Measurements from ENCODE around the gene CNTNAP2. TPM values are rescaled to one million over a fixed set of nuclear protein-coding genes. Genes with fewer than 3 reads are reported as not detected.

Gene CNTNAP2
- total RNA-seq, 1 donor from 2014 or later: under 0.01 TPM

GRCh38 chr7:146276888-146277287 is 160.3 kb downstream of the CNTNAP2 start:
- DNase-seq (ENCODE audit: extremely low read depth, low read depth, low spot score): no peak

- no peak for DNase-seq (ENCODE audit: extremely low read depth, low read depth, low spot score)
Observed at GRCh38 chr7:146285418-146285817, 168.8 kb downstream of the CNTNAP2 start.

- DNase-seq (ENCODE audit: extremely low read depth, low read depth, low spot score): no peak
Observed at GRCh38 chr7:146290746-146291145, 174.1 kb downstream of the CNTNAP2 start.

- DNase-seq (ENCODE audit: extremely low read depth, low read depth, low spot score): no peak
Observed at GRCh38 chr7:146291900-146292299, 175.3 kb downstream of the CNTNAP2 start.

GRCh38 chr7:146296028-146296427 is 179.4 kb downstream of the CNTNAP2 start:
- DNase-seq (ENCODE audit: extremely low read depth, low read depth, low spot score): no peak

- DNase-seq (ENCODE audit: extremely low read depth, low read depth, low spot score): no peak
Observed at GRCh38 chr7:146314962-146315361, 198.4 kb downstream of the CNTNAP2 start.

GRCh38 chr7:146319629-146320028 is 203.0 kb downstream of the CNTNAP2 start:
- DNase-seq (ENCODE audit: extremely low read depth, low read depth, low spot score): no peak

GRCh38 chr7:146321301-146321700 is 204.7 kb downstream of the CNTNAP2 start:
- no peak for DNase-seq (ENCODE audit: extremely low read depth, low read depth, low spot score)

- DNase-seq (ENCODE audit: extremely low read depth, low read depth, low spot score): no peak
Observed at GRCh38 chr7:146331369-146331768, 214.8 kb downstream of the CNTNAP2 start.

- no peak for DNase-seq (ENCODE audit: extremely low read depth, low read depth, low spot score)
Observed at GRCh38 chr7:146345251-146345650, 228.7 kb downstream of the CNTNAP2 start.

GRCh38 chr7:146346096-146346495 is 229.5 kb downstream of the CNTNAP2 start:
- DNase-seq (ENCODE audit: extremely low read depth, low read depth, low spot score): no peak

- DNase-seq (ENCODE audit: extremely low read depth, low read depth, low spot score): no peak
Observed at GRCh38 chr7:146355216-146355615, 238.6 kb downstream of the CNTNAP2 start.

- DNase-seq (ENCODE audit: extremely low read depth, low read depth, low spot score): no peak
Observed at GRCh38 chr7:146359176-146359575, 242.6 kb downstream of the CNTNAP2 start.

GRCh38 chr7:146366938-146367337 is 250.3 kb downstream of the CNTNAP2 start:
- no peak for DNase-seq (ENCODE audit: extremely low read depth, low read depth, low spot score)

- no peak for DNase-seq (ENCODE audit: extremely low read depth, low read depth, low spot score)
Observed at GRCh38 chr7:146370171-146370570, 253.6 kb downstream of the CNTNAP2 start.

- DNase-seq (ENCODE audit: extremely low read depth, low read depth, low spot score): no peak
Observed at GRCh38 chr7:146375170-146375569, 258.6 kb downstream of the CNTNAP2 start.

GRCh38 chr7:146378196-146378595 is 261.6 kb downstream of the CNTNAP2 start:
- no peak for DNase-seq (ENCODE audit: extremely low read depth, low read depth, low spot score)

GRCh38 chr7:146387140-146387539 is 270.5 kb downstream of the CNTNAP2 start:
- no peak for DNase-seq (ENCODE audit: extremely low read depth, low read depth, low spot score)

- no peak for DNase-seq (ENCODE audit: extremely low read depth, low read depth, low spot score)
Observed at GRCh38 chr7:146388928-146389327, 272.3 kb downstream of the CNTNAP2 start.

GRCh38 chr7:146393346-146393745 is 276.7 kb downstream of the CNTNAP2 start:
- no peak for DNase-seq (ENCODE audit: extremely low read depth, low read depth, low spot score)

- DNase-seq (ENCODE audit: extremely low read depth, low read depth, low spot score): no peak
Observed at GRCh38 chr7:146397141-146397540, 280.5 kb downstream of the CNTNAP2 start.

- no peak for DNase-seq (ENCODE audit: extremely low read depth, low read depth, low spot score)
Observed at GRCh38 chr7:146401939-146402338, 285.3 kb downstream of the CNTNAP2 start.

GRCh38 chr7:146405737-146406136 is 289.1 kb downstream of the CNTNAP2 start:
- DNase-seq (ENCODE audit: extremely low read depth, low read depth, low spot score): no peak

GRCh38 chr7:146411975-146412374 is 295.4 kb downstream of the CNTNAP2 start:
- no peak for DNase-seq (ENCODE audit: extremely low read depth, low read depth, low spot score)

Measured in glomerular endothelial cell (primary cell).